A549 treated with DMSO at 1 μM for 4 hours (cell line): ENCODE results near the gene SKP2. TPM values are rescaled to one million over a fixed set of nuclear protein-coding genes. Genes with fewer than 3 reads are reported as not detected.

ENCODE experiments used
- total RNA-seq: library from RNA; stranded (reverse); fragments of 200-300 nt; extraction: Qiagen RNA extraction; gene quantifications from 5 replicates; pipeline ENCODE4 v1.2.3, GENCODE V29; 2022; ENCODE audit warnings: low read depth

SKP2 gene
- 19.7 to 25.2 TPM (median 24.3 TPM) in 5 replicates for total RNA-seq

GRCh38 chr5:36151434-36152323, at the start of gene SKP2, which contains the start of gene LMBRD2:
Gene SKP2, plus strand, starts transcription at chr5:36152111. Its CDS starts 152 bp downstream, at chr5:36152263.
Gene LMBRD2, minus strand, starts transcription at chr5:36151887. Its CDS starts 8,538 bp downstream, at chr5:36143349.

Other genes starting within 250 kb of the SKP2 start
- not detected in 5 replicates for gene CAPSL, start 213.5 kb upstream of the SKP2 start, total RNA-seq
- gene UGT3A1, start 160.7 kb upstream of the SKP2 start, total RNA-seq: not detected in 5 replicates
- gene UGT3A2, start 85.2 kb upstream of the SKP2 start, total RNA-seq: not detected in 5 replicates
- 1.1 to 2.5 TPM (median 2.2 TPM) in 5 replicates for gene LMBRD2, start 224 bp upstream of the SKP2 start, total RNA-seq
- gene NADK2, start 89.8 kb downstream of the SKP2 start, total RNA-seq: 11.0 to 13.6 TPM (median 12.9 TPM) in 5 replicates
- gene RANBP3L, start 149.8 kb downstream of the SKP2 start, total RNA-seq: not detected in 5 replicates